Tibial nerve (tissue), 3 donors: Measurements from ENCODE around the gene KCNQ1.

Experiments used
- CTCF ChIP-seq, 5 experiments: fragments of 200-600 bp in 3 of 5; fragments of 450-650 bp in 2 of 5; sonication (generic) in 3 of 5; IDR thresholded peaks; one replicate each; pipeline ENCODE4 v1.5.1; 2016 to 2019; ENCODE audit warnings: antibody characterized with exemption in 5 of 5, mild to moderate bottlenecking in 3 of 5, moderate library complexity in 2 of 5
- POLR2A ChIP-seq, 2 donors: fragments of 450-650 bp; IDR thresholded peaks; one replicate each; pipeline ENCODE4 v1.6.1; 2017; ENCODE audit warnings: antibody characterized with exemption in 2 of 2, mild to moderate bottlenecking in 2 of 2, moderate library complexity in 2 of 2

- TF ChIP-seq CTCF (IDR thresholded peaks at IDR 0.05) (no peak), POLR2A (IDR thresholded peaks at IDR 0.05) (no peak)
These were observed 210.4 kb downstream of the KCNQ1 start for GRCh38 chr11:2655016-2655719.
